WTC11 (cell line): ENCODE results near the gene FMNL2. TPM values are rescaled to one million over a fixed set of nuclear protein-coding genes. Genes with fewer than 3 reads are reported as not detected.

ENCODE experiments used
- ATAC-seq: fragments of 200-7000 bp; cut with Tn5 transposase; 2 replicates; pipeline ENCODE4 v1.10.0; 2021; ENCODE audit warnings: mild to moderate bottlenecking, moderate library complexity
- CTCF ChIA-PET: fragments of 300-600 bp; sonication (Branson Sonifier 250); formaldehyde crosslinking; loops from one replicate; lab custom pipeline; 2021; ENCODE audit warnings: antibody characterized with exemption; lab: Charles Lee
- POLR2A ChIA-PET: fragments of 350-600 bp; sonication (Branson Sonifier 250); formaldehyde crosslinking; loops from one replicate; lab custom pipeline; 2021; ENCODE audit warnings: antibody characterized with exemption; lab: Charles Lee
- DNase-seq: peaks from one replicate; pipeline ENCODE4 v3.0.0; 2021; ENCODE audit warnings: low spot score
- H3K27ac Mint-ChIP-seq: 2 replicates; pipeline ENCODE4 v1.8.0; 2021; ENCODE audit warnings: mixed read lengths
- H3K27me3 Mint-ChIP-seq: 2 replicates; pipeline ENCODE4 v1.8.0; 2021; ENCODE audit warnings: low read depth, mild to moderate bottlenecking, moderate library complexity, mixed read lengths
- H3K36me3 Mint-ChIP-seq: 2 replicates; pipeline ENCODE4 v1.8.0; 2021; ENCODE audit warnings: mixed read lengths
- H3K4me1 Mint-ChIP-seq: 2 replicates; pipeline ENCODE4 v1.8.0; 2022; ENCODE audit warnings: mixed read lengths
- H3K4me3 Mint-ChIP-seq: 2 replicates; pipeline ENCODE4 v1.8.0; 2021; ENCODE audit warnings: mild to moderate bottlenecking, moderate library complexity, mixed read lengths
- H3K9me3 Mint-ChIP-seq: 2 replicates; pipeline ENCODE4 v1.8.0; 2021; ENCODE audit warnings: mixed read lengths
- AR ChIP-seq: fragments of 250-450 bp; sonication (Bioruptor Pico); IDR thresholded peaks from 2 replicates; pipeline ENCODE4 v1.9.0; 2021; ENCODE audit warnings: mild to moderate bottlenecking
- ATF6 ChIP-seq: sonication (generic); formaldehyde crosslinking; IDR thresholded peaks from 2 replicates; pipeline ENCODE4 v1.8.1; 2023; ENCODE audit warnings: mild to moderate bottlenecking, missing genetic modification reagents
- CBFB ChIP-seq: sonication (generic); formaldehyde crosslinking; IDR thresholded peaks from 2 replicates; pipeline ENCODE4 v1.8.1; 2022; ENCODE audit warnings: mild to moderate bottlenecking, low read depth, missing genetic modification reagents
- E2F4 ChIP-seq: sonication (generic); formaldehyde crosslinking; IDR thresholded peaks from 2 replicates; pipeline ENCODE4 v1.8.1; 2022; ENCODE audit warnings: low read depth, mild to moderate bottlenecking, moderate library complexity, missing genetic modification reagents, borderline replicate concordance
- E2F5 ChIP-seq: sonication (generic); formaldehyde crosslinking; IDR thresholded peaks from 2 replicates; pipeline ENCODE4 v1.8.1; 2022; ENCODE audit warnings: mild to moderate bottlenecking, moderate library complexity, missing genetic modification reagents
- ETV6 ChIP-seq: sonication (generic); formaldehyde crosslinking; IDR thresholded peaks from 2 replicates; pipeline ENCODE4 v1.8.1; 2022; ENCODE audit warnings: mild to moderate bottlenecking, missing genetic modification reagents
- FOXK1 ChIP-seq: sonication (generic); formaldehyde crosslinking; IDR thresholded peaks from 2 replicates; pipeline ENCODE4 v1.8.0; 2022; ENCODE audit warnings: mild to moderate bottlenecking, moderate library complexity, missing genetic modification reagents
- GRHL2 ChIP-seq: fragments of 250-450 bp; sonication (Bioruptor Pico); IDR thresholded peaks from 2 replicates; pipeline ENCODE4 v1.8.0; 2022; ENCODE audit warnings: mild to moderate bottlenecking, moderate library complexity; ENCODE audit not compliant: insufficient replicate concordance, severe bottlenecking
- HMGXB4 ChIP-seq: sonication (generic); formaldehyde crosslinking; IDR thresholded peaks from 2 replicates; pipeline ENCODE4 v1.8.1; 2023; ENCODE audit warnings: mild to moderate bottlenecking, moderate library complexity, missing genetic modification reagents
- JAZF1 ChIP-seq: fragments of 250-450 bp; sonication (Bioruptor Pico); IDR thresholded peaks from 2 replicates; pipeline ENCODE4 v1.9.0; 2021; ENCODE audit warnings: moderate library complexity, mild to moderate bottlenecking, inconsistent platforms
- JUN ChIP-seq: sonication (generic); formaldehyde crosslinking; IDR thresholded peaks from 2 replicates; pipeline ENCODE4 v1.8.0; 2023; ENCODE audit warnings: mild to moderate bottlenecking, missing genetic modification reagents
- MLX ChIP-seq: sonication (generic); formaldehyde crosslinking; IDR thresholded peaks from 2 replicates; pipeline ENCODE4 v1.8.1; 2023; ENCODE audit warnings: mild to moderate bottlenecking, missing genetic modification reagents, moderate library complexity
- NR3C1 ChIP-seq: sonication (generic); formaldehyde crosslinking; conservative IDR thresholded peaks from 2 replicates; pipeline ENCODE4 v1.8.1; 2023; ENCODE audit warnings: low read depth, mild to moderate bottlenecking, missing genetic modification reagents
- SP1 ChIP-seq: sonication (generic); formaldehyde crosslinking; conservative IDR thresholded peaks from 2 replicates; pipeline ENCODE4 v1.8.1; 2022; ENCODE audit warnings: missing genetic modification reagents
- USF1 ChIP-seq: sonication (generic); formaldehyde crosslinking; IDR thresholded peaks from 2 replicates; pipeline ENCODE4 v1.8.0; 2022; ENCODE audit warnings: mild to moderate bottlenecking, missing genetic modification reagents
- ZNF121 ChIP-seq: sonication (generic); formaldehyde crosslinking; IDR thresholded peaks from 2 replicates; pipeline ENCODE4 v1.8.0; 2023; ENCODE audit warnings: missing genetic modification reagents
- ZNF416 ChIP-seq: fragments of 250-450 bp; sonication (Bioruptor Pico); IDR thresholded peaks from 2 replicates; pipeline ENCODE4 v1.9.0; 2021; ENCODE audit warnings: mild to moderate bottlenecking, inconsistent platforms
- total RNA-seq: library from RNA; stranded (reverse); gene quantifications from 3 replicates; pipeline ENCODE4 v1.2.3, GENCODE V29; 2021
- TF ChIP-seq, protein P1 (sequence below): sonication (generic); formaldehyde crosslinking; IDR thresholded peaks from 2 replicates; pipeline ENCODE4 v1.8.0; 2022; ENCODE audit warnings: mild to moderate bottlenecking, missing genetic modification reagents
- TF ChIP-seq, protein P2 (sequence below): sonication (generic); formaldehyde crosslinking; IDR thresholded peaks from 2 replicates; pipeline ENCODE4 v1.8.1; 2022; ENCODE audit warnings: low read depth, missing genetic modification reagents, borderline replicate concordance
- TF ChIP-seq, protein P3 (sequence below): fragments of 250-450 bp; sonication (Bioruptor Pico); IDR thresholded peaks from 2 replicates; pipeline ENCODE4 v1.9.0; 2021; ENCODE audit warnings: moderate library complexity, mild to moderate bottlenecking, inconsistent platforms, borderline replicate concordance

Gene FMNL2
- total RNA-seq, 1 experiment from 2014 or later, result 43.0 TPM

- peaks cover 19% of the 10 kb centered on the region for H3K36me3 Mint-ChIP-seq
- H3K27me3 Mint-ChIP-seq, result no peaks in the 10 kb centered on the region
- no peak overlapping the region for H3K4me3 Mint-ChIP-seq
- CTCF ChIA-PET, result no interaction called here
- H3K9me3 Mint-ChIP-seq, result no peaks in the 10 kb centered on the region
- POLR2A ChIA-PET, result no interaction called here
- TF ChIP-seq JUN (CRISPR knock-in tag) (no peak), FOXK1 (CRISPR knock-in tag) (no peak), E2F5 (no peak), MLX (CRISPR knock-in tag) (no peak), ZNF121 (CRISPR knock-in tag) (no peak), USF1 (CRISPR knock-in tag) (no peak), E2F4 (CRISPR knock-in tag) (no peak), GRHL2 (CRISPR knock-in tag) (no peak), SP1 (CRISPR knock-in tag) (no peak), CBFB (no peak), ATF6 (no peak), JAZF1 (CRISPR knock-in tag) (no peak), NR3C1 (no peak)
- TF ChIP-seq, protein P1, sequence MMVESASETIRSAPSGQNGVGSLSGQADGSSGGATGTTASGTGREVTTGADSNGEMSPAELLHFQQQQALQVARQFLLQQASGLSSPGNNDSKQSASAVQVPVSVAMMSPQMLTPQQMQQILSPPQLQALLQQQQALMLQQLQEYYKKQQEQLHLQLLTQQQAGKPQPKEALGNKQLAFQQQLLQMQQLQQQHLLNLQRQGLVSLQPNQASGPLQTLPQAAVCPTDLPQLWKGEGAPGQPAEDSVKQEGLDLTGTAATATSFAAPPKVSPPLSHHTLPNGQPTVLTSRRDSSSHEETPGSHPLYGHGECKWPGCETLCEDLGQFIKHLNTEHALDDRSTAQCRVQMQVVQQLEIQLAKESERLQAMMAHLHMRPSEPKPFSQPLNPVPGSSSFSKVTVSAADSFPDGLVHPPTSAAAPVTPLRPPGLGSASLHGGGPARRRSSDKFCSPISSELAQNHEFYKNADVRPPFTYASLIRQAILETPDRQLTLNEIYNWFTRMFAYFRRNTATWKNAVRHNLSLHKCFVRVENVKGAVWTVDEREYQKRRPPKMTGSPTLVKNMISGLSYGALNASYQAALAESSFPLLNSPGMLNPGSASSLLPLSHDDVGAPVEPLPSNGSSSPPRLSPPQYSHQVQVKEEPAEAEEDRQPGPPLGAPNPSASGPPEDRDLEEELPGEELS, result no peak
- TF ChIP-seq, protein P2, sequence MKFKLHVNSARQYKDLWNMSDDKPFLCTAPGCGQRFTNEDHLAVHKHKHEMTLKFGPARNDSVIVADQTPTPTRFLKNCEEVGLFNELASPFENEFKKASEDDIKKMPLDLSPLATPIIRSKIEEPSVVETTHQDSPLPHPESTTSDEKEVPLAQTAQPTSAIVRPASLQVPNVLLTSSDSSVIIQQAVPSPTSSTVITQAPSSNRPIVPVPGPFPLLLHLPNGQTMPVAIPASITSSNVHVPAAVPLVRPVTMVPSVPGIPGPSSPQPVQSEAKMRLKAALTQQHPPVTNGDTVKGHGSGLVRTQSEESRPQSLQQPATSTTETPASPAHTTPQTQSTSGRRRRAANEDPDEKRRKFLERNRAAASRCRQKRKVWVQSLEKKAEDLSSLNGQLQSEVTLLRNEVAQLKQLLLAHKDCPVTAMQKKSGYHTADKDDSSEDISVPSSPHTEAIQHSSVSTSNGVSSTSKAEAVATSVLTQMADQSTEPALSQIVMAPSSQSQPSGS (CRISPR knock-in tag), result no peak
- TF ChIP-seq, all 79 proteins: peak for 0
- no peak for ATAC-seq
- Mint-ChIP-seq H3K4me1 (no peaks in the 10 kb centered on the region), H3K27ac (no peak overlapping the region)
- no peak for DNase-seq
Observed at GRCh38 chr2:152626911-152627339, 292.0 kb downstream of the FMNL2 start.

- ATAC-seq, result no peak
- no peak overlapping the region for H3K27ac Mint-ChIP-seq
- H3K9me3 Mint-ChIP-seq, result no peaks in the 10 kb centered on the region
- DNase-seq, result no peak
- POLR2A ChIA-PET, result no interaction called here
- CTCF ChIA-PET, result interaction anchor here (1.5 kb wide), 1 partner anchor 451 kb away, joined by 4 read pairs; no protein-coding TSS in a partner anchor
- no peaks in the 10 kb centered on the region for H3K27me3 Mint-ChIP-seq
- peaks cover 22% of the 10 kb centered on the region for H3K36me3 Mint-ChIP-seq
- no peak overlapping the region for H3K4me3 Mint-ChIP-seq
- no peaks in the 10 kb centered on the region for H3K4me1 Mint-ChIP-seq
- no peak for TF ChIP-seq ETV6
- TF ChIP-seq, protein P3, sequence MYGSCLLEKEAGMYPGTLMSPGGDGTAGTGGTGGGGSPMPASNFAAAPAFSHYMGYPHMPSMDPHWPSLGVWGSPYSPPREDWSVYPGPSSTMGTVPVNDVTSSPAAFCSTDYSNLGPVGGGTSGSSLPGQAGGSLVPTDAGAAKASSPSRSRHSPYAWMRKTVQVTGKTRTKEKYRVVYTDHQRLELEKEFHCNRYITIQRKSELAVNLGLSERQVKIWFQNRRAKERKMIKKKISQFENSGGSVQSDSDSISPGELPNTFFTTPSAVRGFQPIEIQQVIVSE (CRISPR knock-in tag), result no peak
- no peak for TF ChIP-seq HMGXB4 (CRISPR knock-in tag)
- no peak for TF ChIP-seq AR (CRISPR knock-in tag)
- no peak for TF ChIP-seq ZNF416 (CRISPR knock-in tag)
Observed at GRCh38 chr2:152627351-152627957, 292.5 kb downstream of the FMNL2 start.
